WERI-Rb-1 (cell line): ENCODE results near the gene MALAT1.

Experiments used
- DNase-seq: peaks from one replicate; pipeline ENCODE4 v3.0.0-alpha.2; 2020
- H3K27ac ChIP-seq: fragments of 250-450 bp; sonication (Bioruptor Pico); 2 replicates; pipeline ENCODE4 v1.5.1; 2020; ENCODE audit warnings: mild to moderate bottlenecking, moderate library complexity
- H3K27me3 ChIP-seq: fragments of 250-450 bp; sonication (Bioruptor Pico); 2 replicates; pipeline ENCODE4 v1.5.1; 2021; ENCODE audit warnings: mild to moderate bottlenecking, low read depth, moderate library complexity; ENCODE audit not compliant: insufficient read depth, severe bottlenecking
- H3K36me3 ChIP-seq: fragments of 250-450 bp; sonication (Bioruptor Pico); 2 replicates; pipeline ENCODE4 v1.5.1; 2020; ENCODE audit warnings: mild to moderate bottlenecking, moderate library complexity
- H3K4me3 ChIP-seq: 2 replicates; pipeline ENCODE4 v1.5.1; 2011; ENCODE audit warnings: low read depth, mild to moderate bottlenecking, control low read depth, low read length
- H3K9me3 ChIP-seq: fragments of 250-450 bp; sonication (Bioruptor Pico); 2 replicates; pipeline ENCODE4 v1.5.1; 2021; ENCODE audit warnings: mild to moderate bottlenecking, moderate library complexity; ENCODE audit not compliant: severe bottlenecking
- TF ChIP-seq, protein P1 (sequence below): IDR thresholded peaks from 2 replicates; pipeline ENCODE4 v1.5.1; 2011; ENCODE audit warnings: low read depth, mild to moderate bottlenecking, control low read depth, inconsistent platforms, low read length

Gene MALAT1

DNA sequence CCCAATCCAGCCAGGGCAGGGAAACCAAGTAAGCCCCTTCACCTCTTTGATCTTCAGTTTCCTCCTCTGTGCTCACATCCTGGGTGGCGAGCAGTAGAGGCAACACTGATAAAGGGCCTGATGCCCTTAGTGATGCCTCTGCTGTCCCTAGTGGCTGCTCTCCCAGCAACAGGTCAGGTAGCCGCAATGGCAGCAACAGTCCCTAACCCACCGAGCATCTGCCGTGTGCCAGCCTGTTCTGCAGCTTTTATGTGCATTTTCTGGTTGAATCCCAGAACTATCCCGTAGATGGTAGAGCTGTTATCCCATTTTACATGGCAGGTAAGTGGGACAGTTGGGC lies 31.3 kb downstream of the MALAT1 start:
- Histone ChIP-seq H3K27me3 (no peaks in the 10 kb centered on the region), H3K27ac (no peak overlapping the region), H3K4me3 (no peak overlapping the region), H3K9me3 (no peaks in the 10 kb centered on the region), H3K36me3 (peaks cover 61% of the 10 kb centered on the region)
- TF ChIP-seq, protein P1, sequence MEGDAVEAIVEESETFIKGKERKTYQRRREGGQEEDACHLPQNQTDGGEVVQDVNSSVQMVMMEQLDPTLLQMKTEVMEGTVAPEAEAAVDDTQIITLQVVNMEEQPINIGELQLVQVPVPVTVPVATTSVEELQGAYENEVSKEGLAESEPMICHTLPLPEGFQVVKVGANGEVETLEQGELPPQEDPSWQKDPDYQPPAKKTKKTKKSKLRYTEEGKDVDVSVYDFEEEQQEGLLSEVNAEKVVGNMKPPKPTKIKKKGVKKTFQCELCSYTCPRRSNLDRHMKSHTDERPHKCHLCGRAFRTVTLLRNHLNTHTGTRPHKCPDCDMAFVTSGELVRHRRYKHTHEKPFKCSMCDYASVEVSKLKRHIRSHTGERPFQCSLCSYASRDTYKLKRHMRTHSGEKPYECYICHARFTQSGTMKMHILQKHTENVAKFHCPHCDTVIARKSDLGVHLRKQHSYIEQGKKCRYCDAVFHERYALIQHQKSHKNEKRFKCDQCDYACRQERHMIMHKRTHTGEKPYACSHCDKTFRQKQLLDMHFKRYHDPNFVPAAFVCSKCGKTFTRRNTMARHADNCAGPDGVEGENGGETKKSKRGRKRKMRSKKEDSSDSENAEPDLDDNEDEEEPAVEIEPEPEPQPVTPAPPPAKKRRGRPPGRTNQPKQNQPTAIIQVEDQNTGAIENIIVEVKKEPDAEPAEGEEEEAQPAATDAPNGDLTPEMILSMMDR = peak; percentile 70
- no peak for DNase-seq

DNA sequence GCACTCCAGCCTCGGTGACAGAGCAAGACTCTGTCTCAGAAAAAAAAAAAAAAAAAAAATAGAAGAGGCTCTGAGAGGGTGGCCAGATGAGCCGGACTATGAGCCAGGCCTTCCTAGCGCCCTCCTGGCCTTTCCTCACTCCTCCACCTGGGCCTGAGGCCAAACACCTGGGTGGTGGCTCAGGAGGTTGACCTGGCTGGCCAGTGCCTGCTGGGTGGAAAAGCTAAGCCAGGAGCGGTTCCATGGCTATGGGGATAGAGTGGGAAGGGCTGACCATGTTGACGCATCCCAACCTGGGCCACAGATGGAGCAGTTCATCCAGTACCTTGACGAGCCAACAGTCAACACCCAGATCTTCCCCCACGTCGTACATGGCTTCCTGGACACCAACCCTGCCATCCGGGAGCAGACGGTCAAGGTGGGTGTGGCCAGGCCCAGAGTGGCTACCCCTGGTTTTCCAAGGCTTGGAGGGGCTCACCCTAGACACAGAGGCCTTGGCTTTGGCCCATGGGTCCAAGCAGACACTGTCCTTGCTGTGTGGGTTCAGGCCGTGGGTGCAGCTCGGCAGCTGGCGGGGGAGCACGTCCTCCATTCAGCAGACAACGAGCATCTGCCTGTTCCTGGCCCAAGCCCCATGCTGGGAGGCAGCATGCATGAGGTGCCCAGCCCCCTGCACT lies 33.7 kb downstream of the MALAT1 start:
- no peak overlapping the region for H3K4me3 ChIP-seq
- no peak for DNase-seq
- H3K36me3 ChIP-seq = peaks cover 69% of the 10 kb centered on the region
- no peaks in the 10 kb centered on the region for H3K9me3 ChIP-seq
- H3K27ac ChIP-seq = no peak overlapping the region
- TF ChIP-seq, protein P1 = no peak
- no peaks in the 10 kb centered on the region for H3K27me3 ChIP-seq

DNA sequence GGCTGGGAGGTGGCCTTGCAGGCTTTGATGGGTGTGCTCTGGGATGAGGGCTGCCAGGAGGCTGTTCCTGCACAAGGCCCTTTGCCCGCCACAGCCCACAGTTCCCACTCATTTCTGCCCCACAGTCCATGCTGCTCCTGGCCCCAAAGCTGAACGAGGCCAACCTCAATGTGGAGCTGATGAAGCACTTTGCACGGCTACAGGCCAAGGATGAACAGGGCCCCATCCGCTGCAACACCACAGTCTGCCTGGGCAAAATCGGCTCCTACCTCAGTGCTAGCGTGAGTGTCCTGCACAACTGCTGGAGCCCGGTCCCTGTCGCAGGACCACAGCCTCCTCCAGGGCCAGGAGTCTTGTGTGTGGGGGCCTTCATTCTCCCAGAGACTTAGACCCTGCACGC lies 36.3 kb downstream of the MALAT1 start:
- Histone ChIP-seq H3K9me3 (no peaks in the 10 kb centered on the region), H3K27me3 (no peaks in the 10 kb centered on the region), H3K36me3 (peaks cover 71% of the 10 kb centered on the region), H3K4me3 (no peak overlapping the region), H3K27ac (no peak overlapping the region; the same call in 1 of the 2 replicates)
- no peak for DNase-seq
- TF ChIP-seq, protein P1 = no peak

DNA sequence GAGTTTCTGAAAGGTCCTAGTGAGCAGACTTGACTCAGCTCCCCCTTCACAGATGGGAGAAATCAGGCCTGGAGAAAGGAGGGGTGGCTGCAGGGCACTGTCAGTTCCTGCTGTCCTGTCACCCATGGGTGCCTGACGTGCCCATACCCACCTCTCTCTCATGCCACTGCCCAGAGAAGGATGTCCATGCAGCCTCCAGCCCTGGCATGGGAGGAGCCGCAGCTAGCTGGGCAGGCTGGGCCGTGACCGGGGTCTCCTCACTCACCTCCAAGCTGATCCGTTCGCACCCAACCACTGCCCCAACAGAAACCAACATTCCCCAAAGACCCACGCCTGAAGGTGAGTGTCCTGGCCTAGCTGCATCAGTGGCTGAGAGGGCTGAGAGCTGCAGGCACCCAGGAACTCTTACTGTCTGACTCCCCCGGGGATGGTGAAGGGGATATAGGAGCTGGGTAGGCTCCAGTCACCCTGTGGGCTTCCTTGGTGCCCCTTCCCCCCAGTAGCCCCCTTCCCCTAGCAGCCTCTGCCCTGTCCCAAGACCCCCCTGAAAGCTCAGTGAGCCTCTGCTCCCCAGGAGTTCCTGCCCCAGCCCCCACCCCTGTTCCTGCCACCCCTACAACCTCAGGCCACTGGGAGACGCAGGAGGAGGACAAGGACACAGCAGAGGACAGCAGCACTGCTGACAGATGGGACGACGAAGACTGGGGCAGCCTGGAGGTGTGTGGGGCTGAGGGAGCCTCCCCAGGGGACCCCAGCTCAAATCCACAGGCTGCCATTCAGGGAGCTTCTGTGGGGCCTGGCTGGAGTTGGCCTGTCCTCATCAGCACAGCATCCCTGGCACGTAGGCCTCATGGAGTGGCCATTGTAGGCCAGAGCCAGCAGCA lies 37.8 kb downstream of the MALAT1 start:
- TF ChIP-seq, protein P1 = no peak
- no peaks in the 10 kb centered on the region for H3K27me3 ChIP-seq
- peak overlapping the region; percentile 77 for H3K27ac ChIP-seq
- H3K9me3 ChIP-seq = no peaks in the 10 kb centered on the region
- DNase-seq = peak; percentile 65
- H3K36me3 ChIP-seq = peaks cover 58% of the 10 kb centered on the region
- no peak overlapping the region for H3K4me3 ChIP-seq

DNA sequence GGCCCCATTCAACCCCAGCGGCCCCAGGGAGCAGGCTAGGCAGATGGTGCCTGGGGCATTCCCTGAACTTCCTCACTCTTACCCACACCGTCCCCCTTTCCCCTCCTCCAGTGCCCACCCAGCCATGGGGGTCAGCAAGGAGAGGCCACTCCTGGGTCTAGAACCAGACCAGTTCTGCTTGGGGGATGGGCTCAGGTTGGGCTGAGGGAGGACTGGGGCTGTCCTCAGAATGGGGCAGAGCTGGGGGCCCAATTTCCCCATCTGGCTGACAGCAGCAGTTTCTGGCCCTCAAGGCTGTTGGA lies 38.4 kb downstream of the MALAT1 start:
- Histone ChIP-seq H3K4me3 (no peak overlapping the region), H3K27me3 (no peaks in the 10 kb centered on the region), H3K36me3 (peaks cover 54% of the 10 kb centered on the region), H3K27ac (peak overlapping the region; percentile 77), H3K9me3 (no peaks in the 10 kb centered on the region)
- no peak for DNase-seq
- TF ChIP-seq, protein P1 = no peak
